Left renal pelvis (tissue), 4 donors: ENCODE data around the gene STAT4. TPM values are rescaled to one million over a fixed set of nuclear protein-coding genes. Genes with fewer than 3 reads are reported as not detected.
A peak's percentile ranks its signal among the peaks of the same experiment; 100 is the strongest.

ENCODE experiments used
- DNase-seq, 4 donors: peaks; one replicate each; pipeline ENCODE4 v3.0.0-alpha.2; 2013; ENCODE audit warnings: low read depth in 4 of 4, low spot score in 3 of 4
- polyA plus RNA-seq, 4 donors: library from polyadenylated mRNA; unstranded; fragments of 120-200 nt; gene quantifications; one replicate each; pipeline ENCODE4 v1.2.1, GENCODE V29; 2013; ENCODE audit not compliant: insufficient read length in 4 of 4

Gene STAT4
- polyA plus RNA-seq, 4 donors, result 9.0 to 10.9 (median 9.5) TPM

DNA sequence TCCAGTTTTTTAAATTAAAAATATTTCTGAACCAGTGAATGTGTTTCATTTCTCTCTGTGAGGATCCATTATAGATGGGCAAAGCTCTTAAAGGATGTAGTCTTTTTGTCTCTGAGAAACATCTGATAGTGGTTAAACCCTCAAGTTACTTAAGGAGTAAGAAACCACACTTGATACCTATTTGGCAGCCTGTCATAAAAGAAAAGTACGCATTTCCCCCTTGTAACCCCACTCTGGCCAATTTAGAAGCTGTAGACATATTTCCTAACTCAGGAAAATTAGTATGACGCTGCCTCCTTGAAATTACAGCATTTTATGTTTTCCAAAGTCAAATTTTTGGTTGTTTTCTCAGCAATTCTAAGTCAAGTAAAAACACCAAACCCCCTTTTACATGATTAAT is 2.0 kb downstream of the STAT4 start:
- no peak for DNase-seq

DNA sequence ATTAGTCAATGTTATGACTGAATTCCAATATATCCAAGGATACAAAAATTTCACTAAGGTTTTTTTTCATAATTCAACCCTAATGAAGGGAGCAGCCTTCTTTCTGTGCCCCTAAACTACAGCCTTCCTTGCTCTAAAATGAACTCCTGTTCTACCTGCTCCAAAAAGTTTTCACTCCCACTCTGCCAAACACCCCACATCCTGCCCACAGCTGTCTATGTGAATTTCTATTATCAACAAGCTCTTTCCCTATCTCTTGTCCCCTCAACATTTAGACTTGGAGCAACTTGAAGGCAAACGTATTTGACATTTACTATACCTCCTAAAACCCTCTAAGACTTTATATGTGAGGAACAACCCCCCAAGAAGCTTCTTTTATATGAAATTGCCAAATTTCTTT is 2.5 kb downstream of the STAT4 start:
- DNase-seq, result no peak

DNA sequence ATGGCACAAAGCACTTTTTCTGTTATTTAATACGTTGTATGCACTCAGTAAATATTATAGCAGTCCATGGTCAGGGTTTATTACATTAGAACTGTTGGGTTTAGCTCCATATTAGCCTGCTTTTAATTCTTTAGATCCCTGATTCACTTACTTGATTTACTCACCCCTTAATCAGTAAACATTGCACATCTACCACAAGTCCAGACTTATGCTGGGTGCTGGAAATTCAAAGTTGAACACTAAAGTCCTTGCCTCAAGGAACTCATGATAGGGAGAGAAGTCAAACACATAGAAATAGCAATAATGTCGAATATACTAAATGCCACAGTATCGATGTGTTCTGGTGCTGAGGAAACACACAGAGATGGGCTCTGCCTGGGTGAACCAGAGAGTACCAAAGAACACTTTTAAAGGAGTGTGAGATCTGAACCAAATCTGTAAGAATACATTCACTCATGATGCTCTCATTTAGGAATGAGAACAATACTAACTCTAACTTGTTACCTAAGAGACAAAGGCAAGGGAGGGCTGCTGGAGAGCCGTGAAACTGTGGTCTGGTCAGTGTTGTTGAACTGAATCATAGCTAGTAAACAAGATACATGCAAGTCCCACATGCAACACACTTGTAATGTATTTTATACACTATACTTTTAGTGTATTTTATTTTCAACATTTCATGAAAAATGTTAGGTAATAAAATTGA is 4.9 kb downstream of the STAT4 start:
- DNase-seq, result no peak

DNA sequence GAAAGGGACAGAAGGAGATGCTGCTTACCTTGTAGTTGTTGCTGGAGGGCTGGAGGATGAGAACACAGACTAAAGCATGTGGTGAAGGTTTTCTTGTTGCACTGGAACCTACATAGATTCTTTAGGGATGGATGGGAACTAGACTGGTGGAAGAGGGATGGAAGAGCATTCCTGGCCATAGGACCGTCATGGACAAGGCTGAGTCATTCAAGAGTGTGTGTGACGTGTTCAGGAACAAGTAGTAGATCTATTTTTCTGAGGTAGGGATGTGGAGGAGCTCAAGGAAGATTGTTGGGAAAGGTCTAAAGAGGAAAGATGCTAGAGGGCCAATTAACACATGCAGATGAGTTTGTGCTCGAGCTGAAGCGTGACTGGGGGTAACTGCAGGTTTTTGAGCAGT is 6.6 kb downstream of the STAT4 start:
- DNase-seq, result no peak

DNA sequence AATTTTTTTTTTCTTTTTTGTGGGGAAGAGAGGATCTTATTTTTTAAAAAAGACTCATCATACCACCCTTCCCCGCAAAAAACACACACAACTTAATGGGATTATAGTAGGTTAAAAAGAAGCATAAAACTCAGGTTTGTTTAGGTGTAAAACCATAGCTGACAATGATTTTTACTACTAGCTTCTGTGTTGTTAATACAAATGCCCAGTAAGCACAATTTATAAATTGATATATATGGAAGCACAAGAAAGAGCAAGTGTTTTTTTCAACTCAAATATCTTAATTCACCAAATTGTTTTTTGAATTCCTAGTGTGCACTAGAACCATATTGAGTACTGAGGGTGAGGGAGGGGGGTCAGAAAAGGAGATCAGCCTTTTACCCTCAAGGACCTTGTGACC is 7.0 kb downstream of the STAT4 start:
- DNase-seq, result no peak

DNA sequence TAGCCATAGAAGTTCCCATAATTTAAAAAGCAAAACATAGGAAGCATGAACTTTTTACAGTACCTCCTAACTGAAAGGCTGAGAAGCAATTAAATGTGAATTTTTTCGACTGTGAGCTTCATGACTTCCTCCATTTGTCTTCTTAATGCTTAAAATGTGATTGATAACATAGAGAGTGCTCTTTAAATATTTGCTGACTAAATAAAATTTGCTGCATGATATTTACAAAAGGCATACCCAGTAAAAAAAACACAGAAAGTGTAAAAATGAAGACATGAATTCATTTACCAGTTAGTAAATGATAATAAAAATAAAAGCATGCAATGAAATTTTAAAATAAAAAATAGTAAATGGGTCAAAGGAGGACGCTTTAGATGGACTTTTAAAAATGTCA is 21.9 kb downstream of the STAT4 start:
- no peak for DNase-seq

DNA sequence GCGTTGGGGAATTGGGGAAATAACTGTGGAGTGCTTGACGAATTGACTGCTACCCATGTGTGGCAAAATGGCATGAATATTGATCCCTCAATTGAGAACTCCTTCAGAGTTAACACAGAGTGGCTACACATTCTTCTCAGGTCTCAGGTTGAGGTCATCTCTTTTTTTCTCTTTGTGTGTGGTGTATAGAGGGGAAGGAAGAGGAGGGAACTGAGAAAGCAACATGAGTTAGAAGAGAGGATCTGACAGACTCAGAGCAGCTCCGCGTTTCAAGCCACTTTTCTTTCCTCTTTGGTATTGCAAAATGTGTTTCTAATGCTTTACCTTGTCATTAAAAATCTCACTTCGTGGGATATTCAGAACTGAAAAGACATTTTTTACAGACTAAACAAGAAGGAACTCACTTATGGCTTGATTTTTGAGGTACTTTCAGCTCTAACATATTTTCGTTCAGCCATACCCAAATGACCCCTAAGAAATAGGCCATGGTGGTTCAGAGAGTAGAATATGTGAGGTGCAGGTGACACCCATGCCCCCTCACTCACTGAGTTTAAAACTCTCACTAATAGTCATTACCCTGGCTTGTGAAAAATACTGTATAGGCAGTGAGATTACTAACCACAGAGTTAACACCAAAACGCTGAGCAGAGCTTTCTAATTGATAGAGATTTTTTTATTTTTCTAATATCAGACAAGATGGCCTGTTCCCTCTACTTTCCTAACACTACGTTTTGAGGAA is 22.5 kb downstream of the STAT4 start:
- no peak for DNase-seq

DNA sequence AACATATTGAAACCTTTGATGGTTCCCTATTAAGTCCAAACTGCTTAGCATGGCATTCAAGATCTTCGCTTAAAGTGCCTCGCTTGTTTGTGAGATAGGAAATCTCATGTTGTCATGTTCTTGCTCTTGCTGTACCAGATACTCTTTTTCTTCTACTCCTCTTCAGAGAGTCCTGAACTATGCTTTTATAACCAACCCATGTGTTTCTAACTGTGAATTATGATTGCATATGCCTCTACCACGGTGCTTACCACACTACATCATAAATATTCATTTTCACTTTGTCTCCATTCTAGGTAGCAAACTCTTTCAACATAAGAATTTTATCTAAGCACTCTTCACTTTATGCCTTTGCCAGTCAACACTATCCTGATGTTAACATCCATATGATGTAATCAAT is 23.6 kb downstream of the STAT4 start:
- DNase-seq, result no peak

DNA sequence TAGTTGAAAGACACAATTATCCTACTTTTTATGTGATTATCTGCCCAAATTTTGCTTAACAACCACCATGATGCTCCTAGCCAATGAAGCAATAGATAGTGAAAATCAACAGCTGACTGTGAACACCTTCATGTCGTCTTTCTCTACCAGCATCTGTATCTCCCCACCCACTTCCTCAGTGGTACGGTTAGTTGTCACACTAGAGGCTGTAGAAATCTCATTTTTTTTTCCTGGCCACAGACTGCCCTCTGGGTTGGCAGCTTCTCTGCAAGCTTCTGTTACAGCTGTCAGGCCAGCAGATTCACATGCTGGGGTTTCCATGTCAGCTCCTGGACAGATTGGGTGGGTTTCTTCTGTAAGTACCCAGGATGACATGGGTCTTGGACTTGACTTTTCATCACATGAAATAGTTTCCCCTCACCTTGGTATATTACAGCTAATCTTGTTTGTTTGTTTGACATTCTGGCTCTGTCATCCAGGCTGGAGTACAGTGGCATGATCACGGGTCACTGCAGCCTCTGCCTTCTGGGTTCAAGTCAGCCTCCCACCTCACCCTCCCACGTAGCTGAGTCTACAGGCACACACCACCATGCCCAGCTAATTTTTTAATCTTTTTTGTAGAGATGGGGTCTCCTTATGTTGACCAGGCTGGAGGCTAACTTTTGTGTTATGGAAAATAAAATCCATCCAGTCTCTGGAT is 24.3 kb downstream of the STAT4 start:
- DNase-seq, result no peak

DNA sequence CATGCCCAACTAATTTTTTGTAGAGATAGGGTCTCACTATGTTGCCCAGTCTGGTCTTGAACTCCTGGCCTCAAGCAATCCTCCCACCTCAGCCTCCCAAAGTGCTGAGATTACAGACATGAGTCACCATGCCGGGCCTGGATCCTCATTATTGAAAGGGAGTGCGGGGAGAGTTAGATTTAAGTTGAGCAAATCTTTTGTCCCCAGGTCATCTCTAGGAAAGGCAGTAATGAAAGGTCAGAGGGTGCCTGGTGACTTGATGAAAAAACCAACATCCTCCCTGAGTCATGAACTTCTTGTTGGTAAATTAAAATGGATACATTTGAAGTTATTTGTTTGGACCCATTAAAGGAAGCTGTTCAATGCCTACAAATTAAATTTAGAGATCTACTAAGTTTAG is 25.1 kb downstream of the STAT4 start:
- DNase-seq, result no peak

DNA sequence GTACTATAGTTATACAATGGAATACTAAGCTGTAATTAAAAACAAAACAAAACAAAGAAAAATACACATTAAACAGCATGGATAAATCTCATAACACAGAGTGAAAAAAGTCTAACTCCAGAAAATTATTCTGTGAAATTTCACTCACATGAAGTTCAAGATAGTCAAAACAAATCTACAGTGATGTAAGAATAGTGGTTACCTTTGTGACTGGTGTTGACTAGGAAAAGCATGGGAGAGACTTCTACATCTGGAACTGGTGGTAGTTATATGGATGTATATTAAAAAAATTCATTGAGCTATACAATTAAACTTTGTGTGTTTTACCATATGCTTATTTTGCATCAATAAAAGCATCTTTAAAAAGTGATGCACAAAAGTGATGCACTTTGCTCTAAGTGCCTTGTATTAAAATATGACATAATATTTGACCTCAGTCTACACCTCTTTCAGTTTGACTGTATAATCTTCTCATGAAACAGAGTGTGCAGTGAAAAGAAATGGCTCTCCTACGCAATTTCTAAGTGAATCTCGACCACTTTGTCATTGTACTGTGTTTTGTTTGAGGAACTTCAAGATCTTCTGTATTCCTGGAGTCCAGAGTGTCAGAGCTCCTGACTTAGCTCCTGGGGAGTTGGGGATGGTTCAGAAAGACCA is 28.0 kb downstream of the STAT4 start:
- DNase-seq, result no peak

DNA sequence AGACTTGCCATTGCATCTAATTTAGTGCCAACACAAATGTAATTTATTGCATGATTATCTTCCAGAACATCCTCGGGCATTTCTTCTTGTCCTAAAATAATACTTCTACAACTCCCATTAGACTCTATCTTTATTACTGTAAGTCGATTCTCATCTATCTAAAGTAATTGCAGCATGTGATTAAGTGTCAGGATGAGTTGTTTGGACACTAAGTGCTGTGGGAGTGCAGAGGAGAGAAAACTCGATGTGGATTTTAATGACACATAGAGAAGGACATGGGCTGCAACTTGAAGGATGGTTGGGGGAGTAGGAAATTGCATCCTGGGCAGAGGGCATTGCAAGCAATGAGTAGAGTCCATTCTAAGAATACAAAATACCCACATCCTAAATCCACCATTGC is 33.5 kb downstream of the STAT4 start:
- DNase-seq, result peak in 2 of 4 donors; percentile 14 to 32

DNA sequence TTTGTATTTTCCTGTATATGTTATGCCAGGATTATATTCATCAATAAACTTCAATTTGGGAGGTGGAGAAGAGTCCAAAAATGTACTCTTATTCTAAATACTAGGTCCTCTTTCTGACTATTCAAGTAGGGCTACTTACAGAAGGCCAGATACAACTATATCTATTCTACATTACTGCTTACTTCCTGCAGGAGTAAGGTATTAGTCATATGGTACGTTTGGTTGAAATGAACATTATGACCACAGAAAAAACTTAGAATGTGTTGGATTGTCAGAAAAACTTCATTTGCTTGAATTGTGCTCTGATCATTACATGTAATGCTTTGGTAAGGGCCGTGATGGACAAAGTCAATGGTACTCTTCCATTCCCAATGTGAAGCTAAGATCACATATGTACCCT is 35.0 kb downstream of the STAT4 start:
- no peak for DNase-seq

DNA sequence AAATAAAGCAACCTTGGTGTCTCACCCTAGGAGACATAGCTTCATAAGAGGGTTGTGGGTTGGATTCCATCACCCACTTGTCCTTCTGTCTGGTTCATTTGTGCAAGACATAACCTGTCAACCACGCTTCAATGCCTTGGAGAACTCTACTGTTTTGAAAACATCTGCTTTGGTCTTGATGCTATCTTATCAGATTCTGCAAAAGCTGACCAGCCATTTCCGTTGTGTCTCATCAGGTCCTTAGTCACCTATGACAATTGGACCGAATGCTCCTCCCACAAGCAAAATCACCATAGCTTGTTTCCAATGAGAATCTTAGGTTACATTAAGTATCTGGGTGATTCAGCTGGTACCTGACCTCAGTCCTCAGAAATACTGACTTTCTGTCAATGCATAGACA is 35.4 kb downstream of the STAT4 start:
- no peak for DNase-seq

DNA sequence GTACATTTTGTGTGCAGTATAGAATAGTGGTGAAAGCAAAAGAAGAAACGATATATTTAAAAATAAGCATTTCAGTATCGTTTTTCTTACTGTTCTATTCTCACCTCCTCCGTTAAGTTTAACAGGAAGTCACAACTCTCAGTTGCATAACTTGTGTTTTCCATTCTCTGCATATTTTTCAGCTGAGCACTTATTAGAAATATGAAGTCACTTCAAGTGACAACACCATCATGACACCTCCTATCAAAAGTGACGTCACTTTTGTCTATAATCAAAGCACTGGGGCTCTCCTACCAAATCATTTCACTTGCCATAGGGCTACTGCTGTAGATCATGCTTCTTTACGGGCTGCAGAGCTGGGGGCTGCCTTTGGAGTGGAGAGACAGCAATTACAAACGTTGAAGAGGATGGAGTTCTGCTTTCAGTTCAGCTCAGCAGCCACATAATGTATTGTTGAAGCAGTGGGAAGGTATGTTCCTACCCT is 36.3 kb downstream of the STAT4 start:
- DNase-seq, result no peak

DNA sequence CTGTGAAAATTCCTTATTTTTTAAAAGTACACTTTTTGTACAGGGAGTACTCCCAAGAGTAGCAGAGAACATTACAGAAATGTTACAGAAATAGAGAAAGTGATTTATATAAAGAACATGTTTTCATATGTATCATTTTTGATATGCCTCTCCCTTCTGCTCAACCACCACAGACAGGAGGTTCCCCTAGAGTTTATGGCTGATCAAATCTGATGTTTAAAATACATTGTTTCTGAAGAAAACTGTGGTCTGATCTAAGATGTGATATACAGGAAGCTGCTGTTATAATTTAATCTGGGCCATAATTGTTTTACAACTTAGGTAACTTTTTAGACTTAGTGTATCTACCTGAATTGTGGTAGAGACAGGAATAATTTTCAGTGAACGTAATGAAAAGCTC is 37.0 kb downstream of the STAT4 start:
- no peak for DNase-seq

DNA sequence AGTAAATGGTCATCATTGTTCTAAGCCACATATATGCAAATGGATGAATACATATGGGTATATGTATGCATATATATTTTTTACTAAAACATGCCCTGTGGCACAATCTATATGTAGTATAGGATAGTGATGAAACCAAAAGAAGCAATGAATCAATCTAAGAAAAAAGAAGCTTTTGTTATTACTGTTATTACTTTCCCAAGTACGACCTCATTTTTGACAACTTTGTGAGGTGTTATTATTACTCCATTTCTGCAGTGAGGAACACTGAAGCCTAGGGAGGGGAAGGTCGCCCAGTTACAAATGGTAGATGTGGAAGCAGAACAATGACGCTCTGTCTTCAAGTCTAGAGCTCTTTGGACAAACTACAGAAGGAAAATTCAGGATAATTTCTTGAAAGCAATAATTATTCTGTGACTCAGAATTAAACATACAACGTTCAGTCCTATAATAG is 38.3 kb downstream of the STAT4 start:
- no peak for DNase-seq

DNA sequence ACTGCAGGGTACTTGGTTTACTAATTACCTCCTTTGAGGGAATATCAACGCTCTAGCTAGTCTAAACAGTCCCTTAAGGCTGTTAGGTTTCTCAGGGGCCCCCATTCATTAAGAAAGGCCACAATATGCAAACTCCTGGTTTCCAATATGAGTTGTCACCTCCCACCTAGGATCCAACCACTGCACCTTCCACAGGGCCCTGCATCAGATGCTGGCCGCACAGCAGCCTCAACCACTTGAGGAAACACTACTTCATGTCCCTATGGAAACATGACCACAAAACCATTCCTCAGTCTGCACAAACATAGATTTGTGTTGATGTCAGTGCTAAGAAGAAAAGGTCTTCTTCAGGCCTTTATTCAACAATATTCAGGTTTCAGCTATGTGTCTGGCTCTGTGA is 40.9 kb downstream of the STAT4 start:
- no peak for DNase-seq

DNA sequence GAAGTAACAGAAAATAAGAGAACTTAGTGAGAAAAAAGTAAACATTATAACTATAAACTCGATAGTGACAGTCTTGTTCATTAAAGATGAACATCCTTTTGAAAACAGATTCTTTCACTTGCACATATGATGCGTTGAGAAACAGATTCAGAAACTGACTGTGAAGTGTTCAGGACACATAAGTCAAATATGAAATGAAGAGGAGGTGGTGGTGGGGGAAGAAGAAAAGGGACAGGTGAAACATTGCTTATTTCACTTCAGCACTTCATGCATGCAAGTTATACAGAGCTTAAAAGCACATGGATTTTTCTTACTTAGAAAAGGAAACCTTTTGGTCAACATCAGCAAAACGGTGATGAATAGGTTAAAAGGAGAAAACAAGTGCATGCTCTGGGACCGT is 42.5 kb downstream of the STAT4 start:
- DNase-seq, result no peak

DNA sequence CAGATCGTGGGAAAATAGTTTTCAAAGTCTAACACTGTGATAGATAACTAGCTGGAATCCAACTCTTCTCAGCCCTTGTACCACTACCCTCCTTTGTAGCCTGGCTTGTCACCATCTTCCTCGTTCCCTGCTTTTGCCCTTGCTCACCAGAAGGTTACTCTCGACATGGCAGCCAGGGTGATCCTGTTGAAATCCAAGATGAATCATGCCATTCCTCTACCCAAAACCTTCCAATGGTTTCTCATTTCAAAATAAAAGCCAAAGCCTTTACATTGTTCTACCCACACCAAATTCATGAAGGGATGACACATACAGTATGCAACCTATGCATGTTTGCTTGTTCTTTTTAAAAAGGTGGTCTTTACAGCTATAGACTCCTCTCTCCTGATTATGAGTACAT is 45.7 kb downstream of the STAT4 start:
- no peak for DNase-seq

DNA sequence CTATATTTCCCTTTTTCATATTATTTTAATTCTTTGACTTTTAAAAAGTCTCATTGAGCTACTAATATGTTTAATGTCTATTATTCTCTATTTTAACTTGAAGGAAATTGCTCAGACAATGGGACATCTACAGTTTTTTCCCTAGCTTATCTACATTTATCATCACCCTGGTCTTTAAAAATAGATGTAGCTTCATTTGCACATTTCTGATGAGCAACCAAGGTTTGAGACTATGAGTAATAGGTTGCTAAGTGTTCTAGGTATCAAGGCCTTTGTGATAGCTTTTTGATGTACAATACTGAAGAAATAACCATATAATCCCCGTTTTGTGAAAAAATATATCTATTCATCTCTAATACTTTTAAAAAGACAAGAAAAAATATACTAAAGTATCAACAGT is 47.0 kb downstream of the STAT4 start:
- DNase-seq, result no peak
